ENCODE results near the gene DDX19B.
"Not testable (repeated sequence)": the region's sequence is repeated elsewhere in the genome, so short reads cannot be mapped to it uniquely, and the experiment has no call there.

Gene DDX19B

DNA sequence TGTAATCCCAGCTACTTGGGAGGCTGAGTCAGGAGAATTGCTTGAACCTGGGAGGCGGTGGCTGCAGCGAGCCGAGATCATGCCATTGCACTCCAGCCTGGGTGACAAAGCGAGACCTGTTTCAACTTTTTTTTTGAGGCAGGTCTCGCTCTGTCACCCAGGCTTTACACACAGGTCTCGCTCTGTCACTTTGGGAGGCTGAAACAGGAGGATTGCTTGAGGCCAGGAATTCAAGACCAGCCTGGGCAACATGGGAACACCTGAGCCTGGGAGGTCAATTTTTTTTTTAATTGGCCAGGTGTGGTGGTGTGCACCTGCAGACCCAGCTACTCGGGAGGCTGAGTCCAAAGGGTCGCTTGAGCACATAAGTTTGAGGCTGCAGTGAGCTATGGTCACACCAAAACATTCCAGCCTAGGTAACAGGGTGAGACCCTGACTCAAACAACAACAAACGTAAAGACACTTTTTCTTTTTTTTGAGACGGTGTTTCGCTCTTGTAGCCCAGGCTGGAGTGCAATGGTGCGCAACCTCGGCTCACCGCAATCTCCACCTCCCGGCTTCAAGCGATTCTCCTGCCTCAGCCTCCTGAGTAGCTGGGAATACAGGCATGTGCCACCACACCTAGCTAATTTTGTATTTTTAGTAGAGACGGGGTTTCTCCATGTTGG, 11.5 kb upstream of the DDX19B start:
- DNase-seq (ENCODE audit: low read depth in 2 of 2) = not testable (repeated sequence)

DNA sequence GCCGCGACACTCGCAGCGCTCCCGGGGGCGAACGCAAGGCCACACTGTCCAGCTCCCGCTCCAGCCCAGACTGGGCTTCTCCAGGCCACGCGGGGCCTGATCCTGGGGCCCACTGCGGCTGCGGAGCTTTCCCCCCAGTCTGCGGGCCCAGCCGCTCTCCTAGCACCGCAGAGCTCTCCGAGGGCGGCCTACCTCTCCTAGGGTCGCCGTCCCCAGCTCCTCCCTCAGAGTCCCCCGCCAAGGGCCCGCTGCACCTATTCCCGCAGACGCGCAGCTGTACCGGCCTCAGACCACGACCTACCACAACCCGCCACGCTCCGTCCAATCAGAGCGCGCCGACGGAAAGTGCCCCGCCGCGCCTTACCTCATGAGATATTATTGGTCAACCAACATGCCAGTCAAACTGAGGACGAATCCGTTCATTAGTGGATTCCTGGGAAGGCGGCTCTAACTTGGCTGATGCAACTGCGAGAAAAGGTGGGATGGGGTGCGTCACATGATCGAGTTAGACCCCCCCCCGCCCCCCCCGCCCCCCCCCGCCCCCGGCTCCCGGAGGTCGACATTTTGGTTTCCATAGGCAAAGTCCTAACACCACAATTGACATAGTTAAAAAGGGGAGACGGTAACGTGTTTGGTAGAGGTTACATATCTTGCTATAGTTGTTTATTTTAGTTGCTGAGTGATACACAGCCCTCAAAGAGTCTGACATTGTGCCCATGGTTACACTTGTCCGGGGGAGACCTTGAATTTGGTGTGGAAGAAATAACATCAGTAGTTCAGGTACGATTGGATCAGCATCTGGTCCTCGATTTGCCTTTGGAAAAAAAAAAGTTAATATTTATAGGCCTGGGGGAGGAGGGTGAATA, 9.5 kb upstream of the DDX19B start, which contains the start of gene AARS1:
TSS of gene AARS1 (minus strand) at position 278 of the 866 bp plus-strand sequence. CDS start 6,743 bp downstream, outside the sequence.
- DNase-seq (ENCODE audit: low read depth in 2 of 2) = peak; percentile 88 to 90

DNA sequence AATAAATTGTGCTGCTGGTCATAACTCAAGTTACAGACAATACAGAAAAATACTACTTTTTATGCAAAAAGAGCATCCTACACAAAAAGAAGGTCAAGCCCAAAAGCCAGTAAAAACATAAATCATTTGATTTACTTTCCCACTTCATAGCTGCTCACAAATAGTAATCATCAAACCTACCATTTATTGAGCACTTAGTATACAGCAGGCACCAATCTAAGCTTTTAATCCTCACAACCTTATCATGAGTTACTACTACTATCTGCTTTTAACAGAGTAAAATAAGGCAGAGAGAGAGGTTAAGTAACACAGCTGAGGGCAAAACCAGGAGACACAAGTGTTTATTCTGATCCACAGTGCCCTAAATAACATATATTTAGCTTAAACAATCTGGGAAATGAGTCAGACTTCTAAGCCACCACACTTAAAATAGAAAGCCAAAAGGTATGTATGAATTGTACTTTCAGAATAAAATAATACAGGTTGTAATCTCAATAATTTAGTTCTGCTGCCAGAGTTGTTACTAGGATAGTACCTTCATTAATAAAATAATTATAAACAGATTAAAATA, 8.0 kb upstream of the DDX19B start:
- no peak for DNase-seq (ENCODE audit: low read depth in 2 of 2)

DNA sequence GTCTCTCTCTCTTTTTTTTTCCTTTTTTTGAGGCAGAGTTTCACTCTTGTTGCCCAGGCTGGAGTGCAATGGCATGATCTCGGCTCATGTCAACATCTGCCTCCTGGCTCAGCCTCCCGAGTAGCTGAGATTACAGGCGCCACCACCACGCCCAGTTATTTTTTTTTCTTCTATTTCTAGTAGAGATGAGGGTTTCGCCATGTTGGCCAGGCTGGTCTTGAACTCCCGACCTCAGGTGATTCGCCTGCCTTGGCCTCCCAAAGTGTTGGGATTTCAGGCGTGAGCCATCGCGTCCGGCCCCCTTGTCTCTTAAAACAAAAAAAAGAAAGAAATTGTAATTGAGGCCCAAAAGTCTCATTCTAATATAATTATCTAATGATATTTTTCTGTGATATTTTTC, 6.8 kb upstream of the DDX19B start:
- DNase-seq (ENCODE audit: low read depth in 2 of 2) = not testable (repeated sequence)

DNA sequence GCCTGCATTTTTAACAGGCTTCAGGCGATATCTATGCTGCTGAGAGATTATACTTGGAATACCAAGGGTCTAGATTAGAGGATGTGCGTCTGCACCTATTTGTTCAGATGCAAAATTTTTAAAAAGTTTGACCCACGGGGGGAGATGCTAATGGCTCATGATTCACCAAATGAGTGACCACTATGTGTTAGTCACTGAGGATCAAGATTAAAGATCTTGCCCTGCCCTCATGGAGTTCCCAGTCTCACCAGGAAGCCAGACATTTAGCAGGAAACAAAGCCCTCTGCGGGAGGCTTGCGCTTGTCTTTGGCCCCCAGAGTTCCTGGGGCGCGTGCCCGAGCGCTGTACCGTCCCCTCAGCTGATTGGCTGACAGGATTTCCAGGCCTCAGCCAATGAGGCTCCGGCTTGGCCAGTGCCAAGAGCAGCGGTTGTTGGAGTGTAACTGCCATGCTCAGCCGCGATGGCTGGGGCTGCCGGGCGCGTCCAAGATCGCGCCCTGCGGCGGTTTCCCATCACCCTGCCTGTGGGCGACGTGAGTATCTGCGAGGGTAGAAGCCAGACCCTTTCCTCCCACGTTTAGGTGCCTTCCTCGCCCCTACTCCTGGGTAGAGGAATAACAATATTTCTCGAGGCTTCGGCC, 4.5 kb upstream of the DDX19B start:
- DNase-seq (ENCODE audit: low read depth in 2 of 2) = no peak

DNA sequence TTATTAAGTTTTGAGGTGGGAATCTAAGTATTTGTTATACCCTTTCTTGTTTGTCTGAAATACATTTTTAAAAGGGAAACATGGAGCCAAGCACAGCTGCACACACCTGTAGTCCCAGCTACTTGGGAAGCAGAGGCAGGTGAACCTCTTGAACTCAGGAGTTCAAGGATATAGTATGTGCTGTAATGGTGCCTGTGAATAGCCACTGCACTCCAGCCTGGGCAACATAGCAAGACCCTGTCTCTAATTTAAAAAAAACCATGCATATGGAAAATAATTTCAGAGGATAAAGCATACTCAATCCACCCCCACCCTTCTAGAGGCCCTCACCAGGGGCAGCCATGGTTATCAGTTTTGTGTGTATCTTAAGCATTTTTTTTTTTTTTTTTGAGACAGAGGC, 3.4 kb upstream of the DDX19B start:
- no peak for DNase-seq (ENCODE audit: low read depth in 2 of 2)

DNA sequence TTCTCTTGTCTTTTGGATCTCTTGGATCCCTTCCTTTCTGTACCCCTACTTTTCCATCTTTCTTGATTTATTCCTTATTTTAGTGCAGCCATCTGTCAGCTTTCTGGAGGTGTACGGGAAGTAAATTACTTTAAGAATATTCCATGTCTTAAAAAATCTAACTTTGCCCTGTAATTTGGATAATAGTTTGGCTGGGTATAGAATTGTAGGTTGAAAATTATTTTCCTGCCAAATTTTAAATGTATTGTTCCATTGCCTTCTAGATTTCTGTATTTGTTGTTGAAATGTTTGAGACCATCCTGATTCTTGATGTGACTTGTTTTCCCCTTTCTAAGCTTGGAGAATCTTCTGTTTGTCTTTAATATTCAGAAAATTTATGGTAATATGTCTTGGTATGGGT, 2.1 kb downstream of the DDX19B start:
- DNase-seq (ENCODE audit: low read depth in 2 of 2) = no peak

DNA sequence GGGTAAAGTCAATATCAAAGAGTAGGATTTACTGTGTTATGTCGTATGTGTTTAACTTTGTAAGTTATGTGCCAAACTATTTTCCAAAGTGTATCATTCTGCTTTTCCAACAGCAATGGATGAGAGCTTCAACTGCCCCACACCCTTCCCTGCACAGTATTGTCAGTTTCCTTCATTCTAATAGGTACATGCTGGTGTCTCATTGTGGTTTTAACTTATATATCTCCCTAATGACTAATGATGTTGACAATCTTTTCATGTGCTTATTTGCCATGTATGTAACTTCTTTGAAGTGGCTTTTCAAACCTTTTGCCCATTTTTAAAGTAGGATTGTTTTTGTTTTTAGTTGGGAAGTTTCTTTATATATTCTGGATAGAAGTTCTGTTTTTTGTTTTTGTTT, 3.8 kb downstream of the DDX19B start:
- DNase-seq (ENCODE audit: low read depth in 2 of 2) = no peak

DNA sequence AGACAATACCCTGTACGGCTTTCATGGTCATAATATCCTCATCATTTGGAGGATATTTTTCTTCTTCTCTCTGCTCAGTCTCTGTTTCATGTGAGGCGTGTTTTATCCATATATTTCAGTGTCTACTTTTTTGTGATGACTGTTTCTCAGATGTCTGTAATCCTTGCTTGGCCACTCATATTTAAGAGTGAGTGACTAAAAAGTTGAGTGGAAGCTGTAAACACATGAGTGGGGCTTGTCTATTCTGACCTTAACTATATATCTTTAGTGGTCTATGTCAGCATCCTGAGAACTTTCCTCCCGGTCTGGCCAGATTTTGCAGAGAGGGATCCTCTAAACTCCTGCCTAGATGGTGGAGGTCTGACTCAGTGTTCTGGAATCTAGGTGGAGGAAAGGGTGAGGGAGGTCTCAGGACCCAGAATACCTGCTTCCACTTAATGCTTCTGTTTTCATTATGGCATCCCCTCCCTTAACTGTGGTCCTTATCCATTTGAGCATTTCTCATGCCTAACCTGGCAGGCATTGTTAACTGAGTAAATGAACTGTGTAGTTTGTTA, 6.0 kb downstream of the DDX19B start:
- DNase-seq (ENCODE audit: low read depth in 2 of 2) = no peak

DNA sequence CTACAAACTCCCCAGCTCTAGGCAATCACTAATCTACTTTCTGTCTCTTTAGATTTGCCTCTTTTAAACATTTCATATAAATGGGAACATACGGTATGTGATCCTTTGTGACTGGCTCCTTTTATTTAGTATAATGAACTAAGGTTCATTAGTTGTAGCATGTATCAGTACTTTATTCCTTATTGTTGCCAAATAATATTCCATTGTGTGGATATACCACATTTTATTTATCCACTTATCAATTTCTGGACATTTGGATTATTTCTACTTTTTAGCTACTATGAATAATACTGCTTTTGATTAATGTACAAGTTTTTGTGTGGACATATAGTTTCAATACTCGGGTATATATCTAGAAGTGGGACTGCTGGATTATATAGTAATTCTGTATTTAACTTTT, 7.9 kb downstream of the DDX19B start:
- DNase-seq (ENCODE audit: low read depth in 2 of 2) = no peak

DNA sequence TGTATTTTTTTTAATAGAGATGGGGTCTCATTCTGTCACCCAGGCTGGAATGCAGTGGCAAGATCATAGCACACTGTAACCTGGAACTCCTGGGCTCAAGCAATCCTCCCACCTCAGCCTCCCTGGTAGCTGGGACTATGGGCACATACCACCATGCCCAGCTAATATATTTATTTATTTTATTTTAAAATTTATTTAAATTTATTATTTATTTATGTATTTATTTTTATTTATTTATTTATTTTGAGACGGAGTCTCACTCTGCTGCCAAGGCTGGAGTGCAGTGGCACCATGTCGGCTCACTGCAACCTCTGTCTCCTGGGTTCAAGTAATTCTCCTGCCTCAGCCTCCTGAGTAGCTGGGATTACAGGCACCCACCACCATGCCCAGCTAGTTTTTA, 8.7 kb downstream of the DDX19B start:
- DNase-seq (ENCODE audit: low read depth in 2 of 2) = not testable (repeated sequence)

DNA sequence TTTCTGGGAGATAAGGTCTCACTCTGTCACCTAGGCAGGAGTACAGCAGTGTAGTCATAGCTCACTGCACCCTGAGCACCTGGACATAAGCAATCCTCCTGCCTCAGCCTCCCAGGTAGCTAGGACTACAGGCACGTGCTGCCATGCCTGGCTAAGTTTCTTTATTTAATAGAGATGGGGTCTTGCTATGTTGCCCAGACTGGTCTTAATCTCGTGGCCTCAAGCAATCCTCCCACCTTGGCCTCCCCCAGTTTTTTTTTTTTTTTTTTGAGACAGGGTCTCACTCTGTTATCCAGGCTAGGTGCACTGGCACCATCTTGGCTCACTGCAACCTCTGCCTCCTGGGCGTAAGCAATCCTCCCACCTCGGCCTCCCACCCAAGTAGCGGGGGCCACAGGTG, 21.1 kb downstream of the DDX19B start:
- DNase-seq (ENCODE audit: low read depth in 2 of 2) = no peak

DNA sequence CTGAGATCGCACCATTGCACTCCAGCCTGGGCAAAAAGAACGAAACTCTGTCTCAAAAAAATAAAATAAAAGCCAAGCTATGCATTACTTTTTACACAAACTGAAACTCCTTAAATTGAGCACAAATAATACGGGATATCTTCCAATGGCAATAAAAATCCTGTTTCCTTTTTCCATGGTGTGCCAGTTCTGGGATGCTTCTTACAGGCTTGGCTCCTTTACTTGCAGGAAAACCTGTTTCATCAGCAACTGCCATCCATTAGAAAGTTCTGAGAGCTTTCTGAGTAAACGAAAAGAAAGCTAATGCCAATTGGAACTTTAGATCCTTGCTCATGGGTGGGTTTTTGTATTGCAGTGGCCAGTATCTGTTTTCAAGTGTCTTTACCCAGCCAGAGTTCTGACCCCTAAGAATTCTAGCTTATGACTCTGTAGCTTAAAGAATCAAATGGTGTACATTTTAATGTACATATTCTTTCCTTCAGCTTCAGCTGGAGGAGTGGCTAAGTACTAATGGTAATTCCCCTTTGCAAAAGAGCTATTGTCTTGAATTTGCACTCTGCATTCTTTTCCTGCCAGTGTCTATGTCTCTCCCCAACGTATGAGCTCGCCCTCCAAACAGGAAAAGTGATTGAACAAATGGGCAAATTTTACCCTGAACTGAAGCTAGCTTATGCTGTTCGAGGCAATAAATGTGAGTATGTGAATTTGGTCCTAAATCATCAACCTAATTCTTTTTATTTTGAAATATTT, 26.2 kb downstream of the DDX19B start:
- DNase-seq (ENCODE audit: low read depth in 2 of 2) = no peak

DNA sequence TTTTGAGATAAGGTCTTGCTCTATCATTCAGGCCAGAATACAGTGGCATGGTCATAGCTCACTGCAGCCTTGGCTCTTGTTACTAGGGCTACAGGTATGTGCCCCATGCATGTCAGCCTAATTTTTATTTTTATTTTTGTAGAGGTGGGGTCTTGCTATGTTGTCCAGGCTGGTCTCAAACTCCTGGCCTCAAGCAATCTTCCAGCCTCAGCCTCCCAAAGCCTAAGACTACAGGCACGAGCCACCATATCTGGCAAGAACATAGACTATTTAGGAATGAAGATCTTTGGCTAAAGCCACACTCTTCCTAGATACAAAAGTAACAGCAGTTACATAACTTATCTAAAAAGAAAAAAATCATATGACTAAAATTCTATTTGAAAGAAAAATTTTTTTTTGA, 32.1 kb downstream of the DDX19B start:
- no peak for DNase-seq (ENCODE audit: low read depth in 2 of 2)

DNA sequence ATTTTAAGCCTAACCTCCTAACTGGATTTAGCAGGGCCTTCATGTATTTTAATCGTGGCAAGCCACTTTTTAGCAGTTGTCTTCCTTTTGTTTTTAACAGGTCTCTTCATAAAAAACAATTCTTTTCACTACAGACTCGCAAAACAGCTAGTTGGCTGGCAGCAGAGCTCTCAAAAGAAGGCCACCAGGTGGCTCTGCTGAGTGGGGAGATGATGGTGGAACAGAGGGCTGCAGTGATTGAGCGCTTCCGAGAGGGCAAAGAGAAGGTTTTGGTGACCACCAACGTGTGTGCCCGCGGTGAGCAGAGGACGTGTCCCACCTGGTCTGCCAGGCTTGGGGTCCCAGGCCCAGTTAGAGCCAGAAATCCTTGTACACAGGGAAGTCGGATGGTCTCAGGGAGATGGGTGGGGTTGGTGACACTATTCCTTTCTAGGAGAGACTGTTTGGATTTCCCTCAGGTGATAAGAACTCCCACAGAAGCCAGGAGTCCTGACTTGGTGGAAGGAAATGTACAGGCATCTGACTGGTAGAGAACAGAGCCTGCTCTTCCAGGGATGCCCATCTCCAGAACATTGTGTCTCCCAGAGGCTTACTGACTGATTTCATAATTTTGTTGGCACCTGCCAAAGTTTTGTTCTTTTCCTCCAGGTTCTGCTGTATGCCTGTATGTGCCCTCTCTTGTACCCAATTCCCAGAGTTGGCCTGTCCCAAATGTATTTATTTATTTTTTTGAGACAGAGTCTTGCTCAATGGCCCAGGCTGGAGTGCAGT, 32.8 kb downstream of the DDX19B start:
- no peak for DNase-seq (ENCODE audit: low read depth in 2 of 2)

DNA sequence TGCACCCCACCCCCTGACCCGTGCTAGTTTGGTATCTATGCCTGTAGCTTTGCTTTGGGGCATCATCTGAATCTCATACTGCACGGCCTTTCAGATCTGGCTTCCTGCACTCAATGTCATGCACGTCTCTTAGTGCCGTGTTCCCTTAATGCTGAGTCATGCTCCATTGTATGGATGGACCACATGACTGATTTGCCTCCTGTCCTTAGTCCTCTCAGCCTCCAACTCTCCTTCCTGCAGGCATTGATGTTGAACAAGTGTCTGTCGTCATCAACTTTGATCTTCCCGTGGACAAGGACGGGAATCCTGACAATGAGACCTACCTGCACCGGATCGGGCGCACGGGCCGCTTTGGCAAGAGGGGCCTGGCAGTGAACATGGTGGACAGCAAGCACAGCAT, 33.7 kb downstream of the DDX19B start:
- DNase-seq (ENCODE audit: low read depth in 2 of 2) = not testable (repeated sequence)

DNA sequence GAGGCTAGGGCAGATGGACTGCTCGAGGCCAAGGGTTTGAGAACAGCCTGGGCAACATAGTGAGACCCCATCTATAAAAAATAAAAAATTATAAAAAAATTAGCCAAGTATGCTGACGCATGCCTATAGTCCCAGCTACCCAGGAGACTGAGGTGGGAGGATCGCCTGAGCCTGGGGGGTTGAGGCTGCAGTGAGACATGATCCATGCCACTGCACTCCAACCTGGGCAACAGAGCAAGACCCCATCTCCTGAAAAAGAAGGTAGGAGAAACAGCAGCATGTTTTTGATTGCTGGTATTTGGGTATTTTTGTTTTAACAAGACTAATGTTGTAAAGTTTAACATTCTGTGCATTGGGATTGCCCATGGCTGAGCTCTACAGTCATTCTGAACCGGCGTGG, 38.8 kb downstream of the DDX19B start:
- no peak for DNase-seq (ENCODE audit: low read depth in 2 of 2)

DNA sequence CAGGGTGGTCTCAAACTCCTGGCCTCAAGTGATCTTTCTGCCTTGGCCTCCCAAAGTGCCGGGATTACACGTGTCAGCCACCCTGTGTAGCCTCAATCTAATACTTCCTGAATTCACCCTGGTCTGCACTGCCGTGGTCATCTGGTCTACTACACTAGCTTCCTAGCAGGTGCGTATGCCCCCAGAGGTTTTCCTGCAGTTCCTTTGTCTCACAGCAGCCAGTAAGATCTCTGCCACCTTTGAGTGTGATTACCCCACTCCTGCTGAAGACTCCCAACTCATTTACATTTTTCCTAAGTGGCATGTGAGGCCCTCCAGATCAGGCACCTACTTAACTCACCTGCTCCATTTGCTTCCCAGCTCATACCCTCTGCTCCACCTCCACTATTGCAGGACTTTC, 42.6 kb downstream of the DDX19B start:
- no peak for DNase-seq (ENCODE audit: low read depth in 2 of 2)

DNA sequence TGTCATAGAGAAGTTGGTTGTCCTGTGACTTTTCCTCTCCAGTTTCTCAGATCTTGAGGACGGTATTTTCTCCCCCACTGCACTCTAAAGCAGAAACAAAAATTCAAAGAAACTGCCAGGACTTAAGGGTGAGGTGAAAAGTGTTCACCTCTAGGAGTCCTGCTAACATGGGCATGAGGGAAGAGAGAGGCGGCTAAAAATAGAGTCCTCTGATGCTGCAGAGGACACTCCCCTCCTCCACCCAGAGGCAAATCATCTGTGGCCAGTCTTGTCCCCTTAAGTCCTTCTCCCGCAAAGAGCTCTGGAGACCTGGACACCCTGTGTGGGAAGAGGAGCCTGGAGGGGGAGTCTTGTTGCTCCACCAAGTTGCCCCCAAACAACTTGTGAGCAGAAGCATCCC, 43.0 kb downstream of the DDX19B start:
- no peak for DNase-seq (ENCODE audit: low read depth in 2 of 2)

DNA sequence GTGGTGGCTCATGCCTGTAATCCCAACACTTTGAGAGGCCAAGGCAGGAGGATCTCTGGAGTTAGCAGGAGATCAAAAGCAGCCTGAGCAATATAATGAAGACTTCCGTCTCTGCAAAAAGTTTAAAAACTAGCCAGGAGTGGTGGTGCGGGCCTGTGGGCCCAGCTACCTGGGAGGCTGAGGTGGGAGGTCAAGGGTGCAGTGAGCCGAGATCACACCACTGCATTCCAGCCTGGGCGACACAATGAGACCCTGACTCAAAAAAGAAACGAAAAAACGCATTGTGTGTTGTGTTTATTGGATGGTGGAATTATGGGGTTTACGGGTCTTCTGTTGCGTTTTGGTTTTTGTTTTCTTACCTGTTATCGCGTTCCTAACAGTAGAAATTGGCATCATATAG, 46.9 kb downstream of the DDX19B start:
- no peak for DNase-seq (ENCODE audit: low read depth in 2 of 2)

DNA sequence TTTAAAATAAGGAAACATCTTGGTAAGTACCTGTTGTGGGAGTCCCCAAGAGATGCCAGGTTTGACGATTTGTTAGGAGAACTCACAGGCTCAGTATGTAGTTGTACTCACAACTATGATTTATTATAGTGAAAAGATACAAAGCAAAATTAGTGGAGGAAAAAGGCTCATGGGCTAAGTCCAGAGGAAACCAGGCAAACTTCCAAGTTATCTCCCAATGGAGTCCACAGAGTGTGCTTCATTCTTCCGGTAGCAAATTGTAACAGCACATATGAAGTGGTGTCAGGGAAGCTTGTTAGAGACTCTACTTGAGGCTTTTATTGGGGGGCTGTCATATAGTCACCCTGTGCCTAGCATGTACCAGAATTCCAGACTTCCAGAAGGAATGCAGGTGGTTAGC, 50.0 kb downstream of the DDX19B start:
- DNase-seq (ENCODE audit: low read depth in 2 of 2) = no peak
